HG03103 (cell line): ENCODE data around the gene PCNX1.
"Not testable (repeated sequence)": the region's sequence is repeated elsewhere in the genome, so short reads cannot be mapped to it uniquely, and the experiment has no call there.

Experiments
- ATAC-seq: cut with Tn5 transposase; IDR thresholded peaks from one replicate; pipeline ENCODE4 v1.9.1; 2021; ENCODE audit warnings: low read depth; ENCODE audit not compliant: unreplicated experiment

The PCNX1 gene

DNA sequence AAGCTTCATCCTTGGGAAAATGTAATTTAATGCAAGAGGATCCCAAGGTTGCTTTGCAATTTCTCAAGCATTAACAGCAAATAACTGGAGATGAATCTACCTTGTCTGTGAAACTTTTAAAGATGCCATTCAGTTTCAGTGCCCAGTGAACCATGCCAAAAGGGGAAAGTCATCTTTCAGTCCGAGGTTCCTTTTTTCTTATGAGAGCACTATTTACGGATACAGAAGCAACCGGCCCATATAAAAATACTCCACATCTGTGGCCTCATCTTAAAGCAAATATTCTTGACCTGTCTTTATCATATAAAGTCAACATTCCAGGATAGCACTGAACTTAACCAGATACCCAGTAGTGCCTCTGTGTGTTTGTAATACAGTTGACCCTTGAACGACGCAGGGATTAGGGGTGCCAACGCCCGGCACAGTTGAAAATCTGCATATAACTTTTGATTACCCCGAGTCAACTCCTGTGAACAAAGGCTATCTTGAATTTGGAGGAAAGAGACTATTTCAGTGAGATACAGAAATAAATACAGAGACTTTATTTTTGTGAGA is 209.4 kb downstream of the PCNX1 start:
- ATAC-seq, result no peak

GRCh38 chr14:71117839-71118743 is 210.8 kb downstream of the PCNX1 start:
- ATAC-seq, result no peak

GRCh38 chr14:71119075-71119474 is 211.8 kb downstream of the PCNX1 start:
- no peak for ATAC-seq

GRCh38 chr14:71119832-71120231 is 212.6 kb downstream of the PCNX1 start:
- no peak for ATAC-seq

DNA sequence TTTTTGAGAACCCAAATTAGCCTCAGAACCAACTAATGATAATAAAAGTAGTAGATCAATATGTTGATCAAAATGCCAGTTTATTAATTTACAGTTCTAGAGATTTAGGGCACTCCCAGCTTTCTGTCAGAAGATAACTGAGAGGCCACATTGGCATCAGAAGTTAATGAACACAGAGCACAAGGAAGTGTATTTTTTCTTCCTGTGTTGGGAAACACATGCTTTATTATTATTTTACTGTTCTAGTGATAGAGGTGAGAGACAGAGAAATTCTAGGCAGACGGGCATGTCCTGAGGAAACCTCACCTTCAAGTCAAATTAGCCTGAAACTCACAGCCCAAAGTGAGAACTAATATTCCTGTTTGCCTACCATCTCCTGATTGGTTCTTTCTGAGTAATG is 213.7 kb downstream of the PCNX1 start:
- no peak for ATAC-seq

DNA sequence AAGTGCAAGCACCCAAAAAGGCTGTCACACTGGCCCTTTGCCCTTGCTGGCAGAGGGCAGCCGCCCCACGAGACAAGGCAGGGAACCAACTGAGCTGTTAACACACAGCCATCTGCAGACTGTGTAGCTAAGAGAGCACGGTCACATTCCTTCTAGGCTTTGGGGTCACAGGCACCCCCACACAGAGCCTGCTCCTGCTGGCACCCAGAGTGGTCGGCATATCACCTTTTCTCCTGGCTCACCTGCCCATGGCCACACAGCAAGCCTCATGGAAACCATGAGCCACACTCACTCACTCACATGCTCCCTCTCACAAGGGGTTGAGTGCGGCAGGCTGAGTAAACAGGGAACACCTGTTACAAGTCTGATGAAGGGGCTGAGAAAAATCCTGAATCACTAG is 214.5 kb downstream of the PCNX1 start:
- no peak for ATAC-seq

GRCh38 chr14:71122866-71123565 is 215.8 kb downstream of the PCNX1 start:
- ATAC-seq, result no peak

GRCh38 chr14:71123579-71124135 is 216.4 kb downstream of the PCNX1 start:
- ATAC-seq, result no peak

DNA sequence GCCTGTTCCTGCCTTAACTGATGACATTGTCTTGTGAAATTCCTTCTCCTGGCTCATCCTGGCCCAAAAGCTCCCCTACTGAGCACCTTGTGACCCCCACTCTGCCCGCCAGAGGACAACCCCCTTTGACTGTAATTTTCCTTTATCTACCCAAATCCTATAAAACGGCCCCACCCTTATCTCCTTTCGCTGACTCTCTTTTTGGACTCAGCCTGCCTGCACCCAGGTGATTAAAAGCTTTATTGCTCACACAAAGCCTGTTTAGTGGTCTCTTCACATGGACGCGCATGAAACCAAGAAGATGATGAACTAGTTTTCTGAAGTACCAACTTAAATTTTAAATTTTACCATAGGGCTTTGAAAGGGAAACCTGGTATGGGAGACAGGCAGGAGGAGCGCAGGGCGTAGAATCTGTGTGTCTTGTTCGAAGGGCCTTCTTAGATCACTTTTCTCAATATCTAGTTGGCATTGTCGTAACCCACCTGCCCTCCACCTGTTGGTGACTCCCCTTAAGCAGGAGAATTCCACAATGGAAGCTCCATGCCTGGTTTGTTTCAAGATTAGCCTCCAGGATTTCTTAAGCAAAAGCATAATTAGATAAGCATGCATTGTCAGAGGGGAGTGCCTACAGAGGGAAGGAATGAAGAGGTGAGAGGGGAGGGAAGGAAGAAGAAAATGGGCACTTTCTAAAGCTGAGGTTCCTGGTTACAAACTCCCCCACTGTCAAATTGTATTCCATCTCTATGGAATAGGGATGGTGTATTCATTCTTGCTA is 222.6 kb downstream of the PCNX1 start:
- ATAC-seq, result not testable (repeated sequence)

DNA sequence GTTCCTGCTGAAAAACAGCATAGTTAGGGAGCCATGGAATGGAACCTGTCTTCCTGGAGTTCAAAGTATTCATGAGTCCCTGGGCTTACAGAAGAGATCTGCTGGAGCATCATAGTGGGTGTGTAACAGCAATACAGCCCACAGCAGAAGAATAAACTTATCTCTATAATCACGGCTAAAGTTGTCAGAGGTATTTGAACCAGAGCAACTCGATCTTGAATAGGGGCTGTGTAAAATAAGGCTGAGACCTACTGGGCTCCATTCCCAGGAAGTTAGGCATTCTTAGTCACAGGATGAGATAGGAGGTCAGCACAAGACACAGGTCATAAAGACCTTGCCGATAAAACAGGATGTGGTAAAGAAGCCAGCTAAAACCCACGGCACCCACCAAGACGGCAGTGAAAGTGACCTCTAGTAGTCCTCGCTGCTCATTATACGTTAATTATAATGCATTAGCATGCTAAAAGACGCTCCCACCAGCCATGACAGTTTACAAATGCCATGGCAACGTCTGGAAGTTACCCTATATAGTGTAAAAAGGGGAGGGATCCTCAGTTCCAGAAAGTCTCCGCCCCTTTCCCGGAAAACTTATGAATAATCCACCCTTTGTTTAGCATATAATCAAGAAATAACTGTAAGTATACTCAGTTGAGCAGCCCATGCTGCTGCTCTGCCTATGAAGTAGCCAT is 223.4 kb downstream of the PCNX1 start:
- no peak for ATAC-seq

DNA sequence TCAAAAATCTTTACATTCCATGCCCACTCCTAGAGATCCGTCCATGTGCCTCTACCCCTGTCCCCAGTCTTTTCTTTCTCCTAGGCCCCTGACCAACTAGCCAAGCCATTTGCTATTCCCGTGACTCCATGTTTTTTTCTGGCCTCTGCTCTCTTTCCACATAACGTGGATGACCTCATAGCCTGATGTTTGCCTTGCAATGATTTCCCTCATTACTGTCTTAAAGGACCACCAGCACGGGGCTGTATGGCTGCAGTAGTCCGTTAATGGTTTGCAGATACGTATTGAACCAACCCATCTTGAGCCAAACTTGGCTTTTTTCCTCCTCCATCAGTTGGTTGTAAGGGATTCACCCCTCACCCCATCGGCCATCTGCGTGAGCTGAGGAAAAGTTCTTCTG is 226.0 kb downstream of the PCNX1 start:
- no peak for ATAC-seq

DNA sequence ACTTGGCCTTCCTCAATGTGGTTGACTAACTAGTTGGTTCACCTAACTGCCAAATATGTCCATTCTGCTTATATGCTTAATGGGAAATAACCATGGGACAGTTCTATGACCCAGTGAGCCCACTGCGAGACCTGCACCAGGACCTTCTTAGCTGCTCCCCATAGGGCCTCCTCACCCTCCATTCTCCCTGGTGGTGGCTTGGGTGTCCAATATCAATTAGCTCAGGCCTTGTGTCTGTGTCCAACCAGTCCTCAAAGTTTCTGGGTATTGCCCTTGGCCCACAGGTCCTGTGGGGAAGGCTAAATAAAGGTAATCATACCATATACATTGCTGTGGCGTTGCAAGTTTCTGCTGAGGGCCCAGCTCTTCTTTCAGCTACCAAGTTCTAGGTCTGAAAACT is 228.2 kb downstream of the PCNX1 start:
- no peak for ATAC-seq

DNA sequence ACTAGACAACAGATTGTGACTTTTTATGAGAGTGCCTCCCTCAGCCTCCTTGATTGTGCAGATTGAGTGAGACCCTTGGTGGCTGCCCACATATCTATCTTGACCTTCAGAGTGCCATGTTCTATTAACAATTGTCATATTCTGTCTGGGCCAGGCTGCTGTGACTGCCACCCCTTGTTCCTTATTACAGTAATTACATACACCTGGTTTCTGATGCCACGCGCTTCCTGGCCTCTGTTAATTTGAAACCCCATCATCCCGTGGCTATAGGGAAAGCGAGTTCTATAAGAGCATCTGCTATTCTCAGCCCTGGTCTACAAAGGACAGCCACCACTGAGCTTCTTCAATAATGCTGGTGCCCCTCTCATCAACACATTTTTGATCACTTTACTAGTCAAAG is 228.7 kb downstream of the PCNX1 start:
- no peak for ATAC-seq

DNA sequence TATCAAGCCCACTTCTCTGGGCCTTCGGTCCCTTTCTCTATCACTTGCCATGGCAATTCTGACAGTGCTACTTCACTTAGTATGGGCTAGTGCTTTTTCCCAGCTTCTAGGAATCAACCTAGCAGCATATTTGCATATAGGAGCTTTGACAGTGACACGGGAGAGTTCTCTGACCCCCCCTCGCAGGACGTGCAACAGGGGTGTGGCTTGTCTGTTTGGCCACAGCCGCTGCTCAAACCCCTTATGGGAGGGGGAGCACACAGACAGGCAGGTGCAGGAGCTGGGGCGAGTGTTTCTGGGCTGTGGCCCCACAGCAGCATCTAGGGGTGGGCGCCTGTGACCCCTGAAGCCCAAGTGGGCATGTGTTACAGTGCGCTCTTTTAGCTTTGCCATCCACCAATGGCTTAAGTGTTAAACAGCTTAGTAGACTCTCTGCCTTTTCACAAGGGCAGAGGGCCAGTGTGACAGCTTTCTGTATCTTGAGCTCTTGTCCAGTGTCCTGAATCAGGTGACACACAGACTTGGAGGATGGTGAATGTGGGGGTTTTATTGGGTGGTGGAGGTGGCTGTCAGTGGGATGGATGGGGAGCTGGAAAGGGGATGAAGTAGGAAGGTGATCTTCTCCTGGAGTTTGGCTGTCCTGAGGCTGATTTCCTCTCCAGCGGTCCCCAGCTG is 229.3 kb downstream of the PCNX1 start:
- no peak for ATAC-seq

DNA sequence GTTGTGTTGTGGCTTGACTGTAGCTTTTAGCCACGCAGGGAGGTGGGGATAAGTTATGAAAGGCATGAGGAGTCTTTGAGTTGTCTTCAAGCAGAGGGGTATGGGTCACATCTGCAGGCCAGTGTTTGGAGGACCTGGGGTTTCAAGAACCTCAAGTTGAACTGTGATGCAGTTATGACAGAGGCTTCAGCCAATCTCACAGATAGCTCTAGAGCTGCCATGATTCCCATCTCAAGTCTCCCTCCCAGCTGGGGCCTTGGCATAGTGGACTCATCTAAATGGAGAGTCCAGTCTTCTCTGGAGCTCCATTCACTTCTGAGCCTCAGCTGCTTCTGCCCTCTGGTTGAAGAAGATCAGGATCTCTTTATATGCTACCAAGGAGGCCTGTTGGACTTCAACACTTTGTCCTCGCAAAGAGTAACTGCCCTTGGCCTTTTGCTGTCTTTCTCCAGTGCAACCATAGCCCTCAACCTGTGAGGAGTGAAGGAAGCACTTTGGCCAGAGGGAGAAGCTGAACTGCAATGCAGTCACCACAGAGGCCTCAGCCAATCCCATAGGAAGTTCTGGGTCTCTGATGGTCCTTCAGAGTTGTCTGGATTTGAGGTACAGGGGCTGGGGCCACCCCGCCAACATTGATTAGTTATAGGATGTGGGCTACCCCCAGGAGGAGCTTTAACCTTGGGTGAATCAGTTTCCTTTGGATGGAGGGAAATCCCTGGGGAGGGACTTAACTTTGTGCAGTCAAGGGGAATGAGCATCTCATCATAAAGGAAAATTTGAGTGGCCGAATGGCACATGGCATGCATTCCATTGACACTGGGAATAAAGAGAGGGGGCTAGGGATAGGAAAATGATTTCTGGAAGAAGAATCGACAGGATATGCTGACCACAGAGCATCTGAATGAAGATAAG is 230.5 kb downstream of the PCNX1 start:
- no peak for ATAC-seq

DNA sequence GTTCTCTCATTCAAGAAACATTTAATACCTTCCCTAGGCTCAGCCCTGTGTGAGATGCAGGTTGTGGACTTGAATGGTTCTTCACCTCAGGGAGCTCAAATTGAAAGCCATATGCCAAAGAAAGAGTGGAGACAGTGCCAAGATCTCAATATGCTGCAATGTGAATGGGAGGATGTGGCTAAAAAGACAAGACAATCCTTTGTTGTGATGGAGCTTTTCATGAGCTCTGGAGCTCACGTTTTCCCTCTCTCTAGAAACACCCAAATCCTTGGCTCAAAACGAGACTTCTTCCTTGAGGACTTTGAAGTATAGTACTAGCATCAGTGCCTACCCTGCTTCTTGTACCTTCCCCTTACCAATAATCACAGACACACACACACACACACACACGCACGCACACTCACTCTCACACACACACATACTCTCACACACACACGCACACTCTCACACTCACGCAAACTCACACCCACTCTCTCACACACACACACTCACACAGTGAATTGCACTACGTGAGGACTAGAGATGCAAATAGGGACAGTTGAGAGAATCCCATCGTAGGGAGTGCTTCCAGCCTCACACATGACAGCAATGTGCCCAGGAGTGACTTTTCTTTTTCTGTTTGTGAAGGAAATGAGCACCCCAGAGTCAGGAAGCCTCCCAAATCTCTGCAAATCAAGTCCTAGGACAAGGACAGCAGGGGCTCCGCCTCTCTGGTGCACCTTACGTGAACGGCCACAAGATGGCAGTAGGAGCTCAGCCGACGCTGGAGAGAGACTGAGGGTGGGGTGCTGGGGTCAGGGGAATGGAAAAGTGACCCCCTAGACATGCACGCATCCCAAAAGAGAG is 231.4 kb downstream of the PCNX1 start:
- ATAC-seq, result no peak

DNA sequence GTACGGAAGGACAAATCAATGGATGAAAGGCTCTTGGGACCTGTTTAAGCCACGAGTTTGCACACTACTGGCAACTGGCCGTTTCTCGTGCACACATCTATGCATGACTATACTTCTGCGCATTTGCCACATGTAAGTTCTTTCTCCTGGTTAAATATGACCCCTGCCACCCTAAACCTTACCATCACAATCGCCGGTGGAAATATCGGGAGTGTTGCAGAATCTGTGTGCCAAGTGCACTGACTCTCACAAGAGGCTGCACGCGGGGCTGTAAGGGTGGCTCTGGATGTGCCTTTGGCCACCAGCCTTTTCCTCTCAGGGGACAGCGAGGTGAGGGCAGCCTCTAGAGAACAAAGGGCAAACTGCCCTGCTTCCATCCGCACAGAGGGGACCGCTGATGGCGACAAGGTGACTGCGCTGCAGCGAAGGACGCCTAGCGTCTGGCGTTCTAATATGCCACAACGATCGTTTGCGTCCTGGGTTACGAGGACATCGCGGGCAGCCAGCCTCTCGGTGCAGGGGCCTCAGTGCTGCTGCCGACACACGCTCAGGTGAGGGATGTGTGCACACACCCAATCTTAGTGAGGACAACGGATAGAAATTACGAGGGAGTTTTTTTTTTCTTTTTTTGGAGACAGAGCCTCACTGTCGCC is 232.2 kb downstream of the PCNX1 start:
- ATAC-seq, result no peak
